HEK293T (cell line): ENCODE results near the gene STAT6.

ENCODE experiments used
- CTCF ChIA-PET: fragments of 350-600 bp; formaldehyde crosslinking; extraction: SDS; loops from one replicate; lab custom pipeline; 2021; ENCODE audit warnings: antibody characterized with exemption, inconsistent platforms; lab: Yijun Ruan, JAX
- POLR2A ChIA-PET: fragments of 350-600 bp; formaldehyde crosslinking; extraction: SDS; loops from one replicate; lab custom pipeline; 2020; ENCODE audit warnings: antibody characterized with exemption, inconsistent platforms; lab: Yijun Ruan, JAX
- DNase-seq: peaks from one replicate; pipeline ENCODE4 v3.0.0; 2012; ENCODE audit warnings: mixed read lengths; ENCODE audit errors: extremely low spot score
- ARNT ChIP-seq: fragments of 450-650 bp; IDR thresholded peaks from 2 replicates; pipeline ENCODE4 v1.6.1; 2017; ENCODE audit warnings: mild to moderate bottlenecking
- BHLHE40 ChIP-seq: fragments of 450-650 bp; IDR thresholded peaks from 2 replicates; pipeline ENCODE4 v1.6.1; 2016; ENCODE audit warnings: mild to moderate bottlenecking, moderate library complexity, borderline replicate concordance
- CTBP1 ChIP-seq: fragments of 450-650 bp; IDR thresholded peaks from 2 replicates; pipeline ENCODE4 v1.6.1; 2016; ENCODE audit warnings: borderline replicate concordance
- ELF4 ChIP-seq: fragments of 450-650 bp; IDR thresholded peaks from 2 replicates; pipeline ENCODE4 v1.6.1; 2017; ENCODE audit warnings: antibody characterized with exemption
- FOXA1 ChIP-seq: fragments of 450-650 bp; IDR thresholded peaks from 2 replicates; pipeline ENCODE4 v1.6.1; 2016; ENCODE audit warnings: mild to moderate bottlenecking
- FOXK2 ChIP-seq: fragments of 450-650 bp; IDR thresholded peaks from 2 replicates; pipeline ENCODE4 v1.6.1; 2016; ENCODE audit warnings: mild to moderate bottlenecking
- FOXM1 ChIP-seq: fragments of 450-650 bp; IDR thresholded peaks from 2 replicates; pipeline ENCODE4 v1.6.1; 2017; ENCODE audit warnings: mild to moderate bottlenecking, borderline replicate concordance
- HDGF ChIP-seq: fragments of 450-650 bp; IDR thresholded peaks from 2 replicates; pipeline ENCODE4 v1.6.1; 2017; ENCODE audit warnings: antibody characterized with exemption, borderline replicate concordance
- L3MBTL2 ChIP-seq: fragments of 450-650 bp; conservative IDR thresholded peaks from 2 replicates; pipeline ENCODE4 v1.6.1; 2016; ENCODE audit warnings: mild to moderate bottlenecking
- LEF1 ChIP-seq: fragments of 450-650 bp; IDR thresholded peaks from 2 replicates; pipeline ENCODE4 v1.6.1; 2017; ENCODE audit warnings: mild to moderate bottlenecking, borderline replicate concordance
- NFRKB ChIP-seq: fragments of 450-650 bp; IDR thresholded peaks from 2 replicates; pipeline ENCODE4 v1.6.1; 2016; ENCODE audit warnings: mild to moderate bottlenecking, moderate library complexity
- PKNOX1 ChIP-seq: fragments of 450-650 bp; IDR thresholded peaks from 2 replicates; pipeline ENCODE4 v1.6.1; 2016
- SP1 ChIP-seq: fragments of 450-650 bp; IDR thresholded peaks from 2 replicates; pipeline ENCODE4 v1.6.1; 2017
- SUZ12 ChIP-seq: fragments of 450-650 bp; IDR thresholded peaks from 2 replicates; pipeline ENCODE4 v1.6.1; 2016; ENCODE audit warnings: mild to moderate bottlenecking
- TARDBP ChIP-seq: fragments of 450-650 bp; IDR thresholded peaks from 2 replicates; pipeline ENCODE4 v1.6.1; 2016
- ZNF384 ChIP-seq: fragments of 450-650 bp; IDR thresholded peaks from 2 replicates; pipeline ENCODE4 v1.6.1; 2016

STAT6 gene

GRCh38 chr12:57142727-57143126, 31.6 kb upstream of the STAT6 start:
- POLR2A ChIA-PET, result interaction anchor here (2.1 kb wide), 1 partner anchor 15 kb away, joined by 5 read pairs; the partner anchor contains the start of gene LRP1
- CTCF ChIA-PET, result no interaction called here

GRCh38 chr12:57142121-57142520, 31.0 kb upstream of the STAT6 start:
- no peak for DNase-seq
- POLR2A ChIA-PET, result interaction anchor here (2.1 kb wide), 1 partner anchor 14 kb away, joined by 5 read pairs; the partner anchor contains the start of gene LRP1
- CTCF ChIA-PET, result interaction anchor here (0.7 to 0.8 kb wide), 2 partner anchors 18 to 34 kb away, joined by 3 read pairs; no protein-coding TSS in a partner anchor
- no peak for TF ChIP-seq L3MBTL2

More at GRCh38 chr12:57142727-57143126, 31.6 kb upstream of the STAT6 start:
- no peak for DNase-seq
- TF ChIP-seq ZNF384, result no peak
- TF ChIP-seq ARNT, result no peak

- DNase-seq, result no peak
- TF ChIP-seq SP1 (no peak), ZNF384 (no peak), CTBP1 (no peak), ARNT (no peak), BHLHE40 (no peak), FOXM1 (no peak), L3MBTL2 (no peak), FOXK2 (no peak), FOXA1 (no peak), HDGF (no peak)
- ChIA-PET CTCF (interaction anchor here (0.7 kb wide), 1 partner anchor 35 kb away, joined by 3 read pairs; no protein-coding TSS in a partner anchor), POLR2A (interaction anchor here (2.1 kb wide), 1 partner anchor 13 kb away, joined by 5 read pairs; the partner anchor contains the start of gene LRP1)
Measured at GRCh38 chr12:57141249-57141648, 30.1 kb upstream of the STAT6 start.

DNA sequence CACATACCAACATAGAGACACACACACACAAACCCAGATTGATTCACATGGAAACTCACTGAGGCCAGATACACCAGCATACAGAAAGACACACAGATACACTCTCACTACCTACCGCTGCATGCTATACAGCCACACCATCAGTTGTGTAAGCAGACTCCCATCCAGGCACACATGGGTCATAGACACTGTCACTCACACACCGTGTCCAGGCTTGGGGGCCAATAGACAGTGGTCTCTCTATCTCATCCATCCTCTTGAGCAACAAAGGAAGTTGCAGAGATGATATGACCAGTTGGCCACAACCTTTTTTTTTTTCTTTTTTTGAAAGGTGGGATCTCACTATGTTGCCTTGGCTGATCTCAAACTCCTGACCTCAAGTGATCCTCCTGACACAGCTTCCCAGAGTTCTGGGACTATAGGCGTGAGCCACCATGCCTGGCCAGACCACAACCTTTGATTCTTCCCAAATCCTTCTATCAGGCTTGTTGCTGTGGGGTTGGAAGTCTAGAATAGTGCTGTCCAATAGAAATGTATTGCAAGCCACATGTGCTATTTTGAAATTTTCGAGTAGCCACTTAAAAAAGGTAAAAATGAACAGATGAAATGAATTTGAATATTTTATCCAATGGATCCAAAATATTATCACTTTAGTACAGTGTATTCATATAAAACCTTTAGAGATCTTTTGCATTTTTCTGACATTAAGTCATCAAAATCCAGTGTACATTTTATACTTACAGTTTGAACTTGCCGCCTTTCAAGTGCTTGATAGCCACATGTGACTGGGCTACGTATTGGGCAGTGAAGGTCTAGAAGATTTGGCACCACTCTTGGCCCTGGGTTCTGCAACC, 28.9 kb upstream of the STAT6 start:
- ChIA-PET POLR2A (no interaction called here), CTCF (interaction anchor here (1.2 kb wide), 1 partner anchor 16 kb away, joined by 3 read pairs; no protein-coding TSS in a partner anchor)
- TF ChIP-seq L3MBTL2, result no peak
- no peak for TF ChIP-seq PKNOX1
- TF ChIP-seq CTBP1, result no peak
- TF ChIP-seq ELF4, result no peak
- no peak for TF ChIP-seq FOXM1
- no peak for TF ChIP-seq FOXA1
- TF ChIP-seq SP1, result no peak
- no peak for TF ChIP-seq ZNF384
- TF ChIP-seq NFRKB, result no peak
- no peak for TF ChIP-seq FOXK2
- no peak for TF ChIP-seq HDGF
- no peak for TF ChIP-seq TARDBP
- TF ChIP-seq SUZ12, result no peak
- TF ChIP-seq ARNT, result no peak
- TF ChIP-seq LEF1, result no peak
- TF ChIP-seq BHLHE40, result no peak
- no peak for DNase-seq

- no peak for TF ChIP-seq NFRKB
- TF ChIP-seq BHLHE40, result no peak
- TF ChIP-seq ZNF384, result no peak
- no peak for TF ChIP-seq FOXA1
- TF ChIP-seq CTBP1, result no peak
- TF ChIP-seq PKNOX1, result no peak
- POLR2A ChIA-PET, result interaction anchor here (0.6 kb wide), 2 partner anchors 11 to 16 kb away, joined by 3 read pairs; no protein-coding TSS in a partner anchor
- DNase-seq, result no peak
- CTCF ChIA-PET, result no interaction called here
Measured at GRCh38 chr12:57138526-57139272, 27.5 kb upstream of the STAT6 start.

DNA sequence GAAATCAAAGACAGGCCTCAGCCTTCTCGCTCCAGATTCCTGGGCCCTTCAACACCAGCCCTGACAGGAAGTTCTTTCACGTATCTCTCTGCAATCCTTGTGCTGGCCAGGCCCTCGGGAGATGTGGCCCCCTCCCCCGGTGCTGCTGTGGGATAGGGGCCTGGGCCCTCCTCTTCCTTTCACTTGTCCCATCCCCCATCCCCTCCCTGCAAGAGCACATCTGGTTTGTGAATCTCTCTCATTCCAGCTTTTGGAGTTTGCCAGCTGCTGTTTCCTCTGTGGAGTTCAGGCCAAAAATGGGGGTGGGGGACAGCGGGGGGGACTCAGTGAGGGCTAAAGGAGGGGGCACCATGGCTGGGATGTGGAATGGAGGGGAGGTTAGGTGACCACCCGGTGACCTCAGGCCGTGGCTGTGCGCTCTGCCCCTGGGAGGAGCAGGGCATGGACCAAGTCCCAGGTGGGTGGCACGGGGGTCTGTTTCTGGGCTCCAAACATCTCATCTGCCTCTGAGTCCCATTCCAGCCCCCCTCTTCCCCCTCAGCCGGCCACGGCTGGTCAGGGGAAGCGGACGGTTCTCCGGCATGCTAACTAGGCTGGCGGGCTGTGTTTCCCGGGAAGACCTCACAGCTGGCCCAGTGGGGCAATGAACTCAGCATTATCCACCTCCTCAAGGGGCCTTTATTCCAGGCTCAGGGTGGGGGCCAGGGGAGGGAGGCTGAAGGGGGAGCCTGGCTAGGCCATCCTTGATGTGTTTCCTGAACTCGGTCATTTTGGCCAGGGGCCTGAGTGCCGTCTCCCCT, 24.6 kb upstream of the STAT6 start:
- CTCF ChIA-PET, result interaction anchor here (1.0 to 1.1 kb wide), 2 partner anchors 11 to 40 kb away, joined by 4 to 5 read pairs; no protein-coding TSS in a partner anchor
- no peak for DNase-seq
- TF ChIP-seq SUZ12 (no peak), LEF1 (no peak), FOXM1 (no peak), L3MBTL2 (no peak), FOXA1 (no peak), FOXK2 (no peak), SP1 (no peak), ARNT (no peak), TARDBP (no peak), ZNF384 (no peak), PKNOX1 (no peak), ELF4 (no peak)
- POLR2A ChIA-PET, result interaction anchor here (1.3 kb wide), 1 partner anchor 8 kb away, joined by 7 read pairs; the partner anchor contains the start of gene LRP1
